NT2/D1 (cell line): Measurements from ENCODE around the gene DDX10.

ENCODE experiments used
- YY1 ChIP-seq: IDR thresholded peaks from 2 replicates; pipeline ENCODE4 v1.6.1; 2011; ENCODE audit not compliant: insufficient read length, insufficient read depth
- ZNF274 ChIP-seq: IDR thresholded peaks from 2 replicates; pipeline ENCODE4 v1.6.1; 2011; ENCODE audit warnings: mild to moderate bottlenecking, low read depth, low read length

DNA sequence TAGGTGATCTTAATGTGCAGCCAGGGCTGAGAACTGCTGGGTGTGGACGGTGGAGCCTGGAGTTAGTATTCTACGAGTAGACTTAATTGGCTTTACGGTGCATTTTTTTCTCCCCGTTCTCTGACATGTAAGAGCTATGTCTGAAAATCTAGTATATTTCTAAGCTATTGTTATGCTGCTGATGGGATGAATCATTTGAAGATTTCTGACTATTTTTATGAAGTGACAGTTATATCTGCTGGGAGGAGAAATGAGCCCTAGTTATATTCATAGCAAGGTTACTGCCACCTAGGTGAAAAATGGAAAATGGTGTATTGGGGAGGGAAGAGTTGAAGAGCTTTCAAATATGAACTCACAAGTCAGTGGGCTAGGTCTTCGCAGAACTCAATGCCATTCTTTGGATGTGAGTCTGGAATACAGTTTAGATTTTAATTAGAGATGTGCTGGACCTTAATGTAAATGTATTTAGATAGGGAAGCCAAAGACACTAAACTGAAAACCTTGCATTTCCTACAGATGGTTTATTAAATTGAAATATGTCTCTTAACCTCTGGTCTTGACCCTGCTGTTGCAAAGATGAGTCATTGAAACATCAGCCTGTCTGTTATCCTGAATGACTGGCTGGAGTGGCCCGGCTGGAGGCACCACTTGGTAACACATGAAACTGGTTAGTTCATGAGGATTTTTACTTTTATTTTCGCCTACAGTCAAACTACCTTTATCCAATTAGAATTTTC, 293.7 kb downstream of the DDX10 start:
- TF ChIP-seq ZNF274 (no peak), YY1 (no peak)
